CD4-positive, alpha-beta T cell treated with Interleukin-2 at 100 ng/mL for 4 hours (primary cell): Measurements from ENCODE around the gene RPS6KL1.
"Not testable (repeated sequence)": the region's sequence is repeated elsewhere in the genome, so short reads cannot be mapped to it uniquely, and the experiment has no call there.

Source experiments
- DNase-seq: peaks from one replicate; pipeline ENCODE4 v3.0.0-alpha.2; 2020; ENCODE audit warnings: low spot score

RPS6KL1 gene

GRCh38 chr14:74936151-74936550 is 13.1 kb upstream of the RPS6KL1 start:
- no peak for DNase-seq

GRCh38 chr14:74935360-74935680 is 12.3 kb upstream of the RPS6KL1 start:
- DNase-seq: no peak

GRCh38 chr14:74934476-74935359 is 11.7 kb upstream of the RPS6KL1 start:
- no peak for DNase-seq

- DNase-seq: no peak
Observed at GRCh38 chr14:74934041-74934440, 11.0 kb upstream of the RPS6KL1 start.

- DNase-seq: not testable (repeated sequence)
Observed at GRCh38 chr14:74932936-74933335, 9.9 kb upstream of the RPS6KL1 start.

GRCh38 chr14:74932401-74932901 is 9.4 kb upstream of the RPS6KL1 start:
- no peak for DNase-seq

GRCh38 chr14:74931744-74932143 is 8.7 kb upstream of the RPS6KL1 start:
- not testable (repeated sequence) for DNase-seq

DNA sequence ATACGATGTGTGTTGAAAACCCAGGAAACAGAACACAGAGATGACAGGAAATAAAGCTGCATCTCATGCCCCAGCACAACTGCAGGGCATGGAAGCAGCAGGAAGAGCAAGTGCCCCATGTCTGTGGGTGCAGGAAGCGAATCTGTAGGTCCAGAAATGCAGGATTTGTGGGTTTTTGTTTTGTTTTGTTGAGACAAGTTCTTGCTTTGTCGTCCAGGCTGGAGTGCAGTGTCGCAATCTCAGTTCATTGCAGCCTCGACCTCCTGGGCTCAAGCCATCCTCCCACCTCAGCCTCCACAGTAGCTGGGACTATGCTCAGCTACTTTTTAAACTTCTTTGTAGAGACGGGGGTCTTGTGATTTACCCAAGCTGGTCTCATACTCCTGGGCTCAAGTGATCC is 6.2 kb upstream of the RPS6KL1 start:
- DNase-seq: no peak

GRCh38 chr14:74927225-74927624 is 4.2 kb upstream of the RPS6KL1 start:
- DNase-seq: no peak

DNA sequence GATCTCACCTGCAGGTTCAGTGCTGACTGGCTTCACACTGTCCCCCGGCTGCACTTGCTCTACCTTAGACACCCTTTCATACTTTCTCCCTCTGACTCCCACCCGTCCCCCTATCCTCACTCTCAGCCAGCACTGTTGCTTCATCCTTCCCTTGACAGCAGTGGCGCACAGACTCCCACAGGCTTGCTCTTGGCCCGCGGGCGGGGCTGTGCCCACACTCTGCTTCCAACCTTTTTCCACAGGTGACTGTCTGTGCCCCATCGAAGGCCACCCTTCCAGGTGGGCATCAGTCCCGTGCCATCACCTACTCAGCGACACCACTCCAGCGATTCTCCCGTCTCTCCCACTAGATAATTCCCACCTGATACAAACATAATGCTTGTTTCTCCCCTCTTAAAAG is 1.0 kb upstream of the RPS6KL1 start:
- no peak for DNase-seq

DNA sequence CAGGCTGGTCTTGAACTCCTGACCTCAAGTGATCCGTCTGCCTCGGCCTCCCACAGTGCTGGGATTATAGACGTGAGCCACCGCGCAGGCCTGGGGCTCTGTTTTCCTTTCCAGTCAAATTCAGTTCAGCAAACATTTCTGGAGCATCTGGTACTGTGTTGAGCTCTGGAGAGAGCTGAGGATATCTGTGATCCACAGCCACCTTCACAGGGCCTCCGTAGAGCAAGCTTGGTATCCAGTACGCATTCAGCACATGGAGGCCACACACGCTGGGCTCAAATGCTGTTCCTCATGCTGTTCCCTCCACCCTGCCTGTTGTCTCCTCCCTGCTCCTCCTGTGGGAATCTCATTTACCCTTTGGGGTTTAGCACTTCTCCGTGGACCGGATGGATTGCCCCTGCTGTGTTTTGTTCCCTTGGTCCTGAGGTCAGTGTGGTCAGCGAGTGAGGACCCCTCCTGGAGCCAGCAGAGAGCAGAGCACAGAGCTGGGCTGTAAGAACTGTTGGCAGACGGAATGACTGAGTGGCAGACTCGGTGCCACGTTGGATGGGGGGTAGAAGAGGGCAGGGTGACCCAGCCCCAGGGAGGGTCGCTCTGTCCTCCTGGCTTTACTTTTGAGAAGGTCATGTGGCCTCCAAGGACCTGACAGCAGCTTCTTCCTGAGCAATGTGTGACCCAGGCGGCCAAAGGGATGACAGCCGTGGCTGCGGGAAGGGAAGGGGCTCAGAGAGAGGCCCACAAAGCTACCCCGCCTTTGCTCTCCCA is 891 bp downstream of the RPS6KL1 start:
- DNase-seq: no peak

DNA sequence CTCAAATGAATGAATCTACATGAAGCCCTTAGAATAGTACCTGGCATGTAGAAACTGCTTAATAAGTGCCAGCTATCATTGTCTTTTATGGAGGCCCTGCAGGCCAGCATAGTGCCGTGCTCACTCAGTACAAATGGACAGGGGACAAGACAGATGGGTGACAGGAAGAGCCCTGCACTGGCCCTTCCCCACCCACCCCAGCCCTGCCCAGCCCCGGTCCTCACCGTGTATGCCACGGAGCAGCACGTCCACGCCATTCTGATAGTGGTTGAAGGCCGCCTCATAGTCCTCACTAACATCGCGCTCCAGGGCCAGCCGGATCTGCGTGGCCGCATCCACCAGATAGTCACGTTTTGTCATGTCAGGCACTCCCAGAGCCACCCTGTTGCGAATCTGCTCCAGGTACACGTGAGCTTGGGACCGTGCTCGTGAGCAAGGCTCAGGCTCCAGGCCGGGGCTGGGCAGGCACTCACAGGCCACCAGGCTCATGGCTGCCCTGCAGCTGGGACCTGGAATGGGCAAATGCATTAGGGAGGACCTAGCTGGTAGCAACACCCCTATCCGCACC is 1.9 kb downstream of the RPS6KL1 start:
- DNase-seq: no peak

DNA sequence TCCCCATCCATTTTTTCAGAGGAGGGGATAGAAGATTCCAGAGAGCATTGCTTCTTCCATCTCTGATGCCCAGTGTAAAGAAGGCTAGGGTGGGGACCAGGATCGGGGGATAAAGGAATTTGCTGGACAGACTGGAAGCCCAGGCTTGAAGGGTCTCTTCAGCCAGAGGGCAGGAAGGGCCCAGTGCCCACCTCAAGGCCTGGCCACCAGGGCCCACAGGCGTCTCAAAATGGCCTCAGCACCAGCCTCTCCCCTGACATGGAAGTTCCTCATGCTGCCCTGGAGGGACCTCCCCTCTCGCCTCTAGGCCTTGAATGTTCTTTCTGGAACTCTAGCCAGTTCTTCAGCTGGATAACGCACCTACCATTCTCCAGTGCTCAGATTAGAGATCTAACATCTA is 2.8 kb downstream of the RPS6KL1 start:
- no peak for DNase-seq

DNA sequence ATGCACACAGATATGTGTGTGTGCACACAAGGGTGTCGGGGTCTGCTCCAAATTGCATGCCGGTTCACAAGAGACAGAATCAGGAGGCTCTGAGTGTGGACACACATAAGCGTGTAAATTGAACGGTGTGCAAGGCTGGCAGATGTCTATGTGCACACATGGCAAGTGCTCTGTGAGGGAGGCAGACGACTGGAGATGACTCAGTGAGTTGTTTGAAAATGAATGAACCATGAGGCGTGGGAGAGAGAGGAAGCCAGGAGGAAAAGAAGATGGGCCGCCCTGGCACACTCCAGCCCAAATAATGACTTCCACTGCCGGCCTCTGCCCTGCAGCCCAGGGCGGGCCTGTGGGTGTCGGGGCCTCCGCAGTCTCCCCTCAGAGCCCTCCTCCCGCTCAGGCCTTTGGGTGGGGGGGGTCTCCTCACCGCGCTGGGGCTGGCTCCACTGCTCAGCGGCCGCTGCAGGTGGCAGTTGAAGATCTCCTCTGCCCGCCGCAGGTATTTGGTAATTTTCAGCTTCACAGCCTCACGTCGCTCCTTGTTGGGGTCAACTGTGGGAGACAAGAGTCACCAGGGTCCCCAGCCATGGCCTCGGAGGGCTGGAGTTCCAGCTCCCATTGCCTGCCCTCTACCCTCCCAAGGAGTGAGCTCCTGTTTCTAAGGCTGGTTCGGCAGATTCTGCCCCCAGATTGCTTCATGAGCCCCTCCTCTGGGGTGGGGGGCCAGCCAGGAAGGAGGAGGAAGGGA is 3.5 kb downstream of the RPS6KL1 start:
- DNase-seq: no peak

- DNase-seq: no peak
Observed at GRCh38 chr14:74918380-74918779, 4.7 kb downstream of the RPS6KL1 start.

DNA sequence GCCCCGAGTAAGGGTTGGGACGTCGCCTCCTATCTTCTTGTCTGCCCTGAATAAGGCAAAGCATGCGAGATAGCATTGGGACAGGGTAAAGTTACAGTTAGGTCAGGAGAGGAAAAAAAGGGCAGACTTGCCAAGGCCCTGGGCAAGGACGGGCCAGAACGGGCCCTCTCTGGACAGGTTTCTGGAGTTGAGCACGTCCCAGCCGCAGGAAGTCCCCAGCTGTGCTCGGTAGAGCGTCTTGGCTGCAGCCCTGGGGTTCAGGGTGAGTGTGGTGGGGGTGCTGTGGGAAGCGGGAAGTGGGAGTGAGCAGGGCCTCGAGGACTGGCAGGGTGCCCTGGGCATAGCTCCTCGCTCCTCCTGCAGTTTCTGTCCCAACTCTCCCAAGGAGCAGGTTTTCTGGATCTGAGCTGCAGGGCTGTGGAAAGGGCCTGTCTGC is 5.4 kb downstream of the RPS6KL1 start:
- DNase-seq: no peak

- DNase-seq: no peak
Observed at GRCh38 chr14:74917178-74917543, 5.9 kb downstream of the RPS6KL1 start.

GRCh38 chr14:74915826-74916225 is 7.2 kb downstream of the RPS6KL1 start:
- no peak for DNase-seq

DNA sequence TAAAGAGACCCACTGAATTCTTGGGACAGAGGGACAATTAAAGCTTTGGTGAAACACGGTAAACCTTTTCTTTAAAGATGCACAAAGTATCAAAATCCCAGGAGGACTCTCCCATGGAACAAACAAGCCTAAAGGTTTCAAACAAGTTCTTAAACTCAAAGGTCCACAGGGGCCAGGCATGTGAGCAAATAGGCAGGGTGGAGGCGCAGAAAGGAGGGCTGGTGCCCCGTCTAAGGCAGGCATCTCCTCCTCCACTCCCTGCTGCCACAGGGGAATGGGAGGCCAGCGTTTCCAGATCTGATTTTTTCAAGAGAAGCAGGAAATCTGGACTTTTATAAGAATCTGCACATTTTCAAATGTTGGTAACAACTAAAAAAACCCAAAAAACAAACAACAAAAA is 7.6 kb downstream of the RPS6KL1 start:
- DNase-seq: no peak

DNA sequence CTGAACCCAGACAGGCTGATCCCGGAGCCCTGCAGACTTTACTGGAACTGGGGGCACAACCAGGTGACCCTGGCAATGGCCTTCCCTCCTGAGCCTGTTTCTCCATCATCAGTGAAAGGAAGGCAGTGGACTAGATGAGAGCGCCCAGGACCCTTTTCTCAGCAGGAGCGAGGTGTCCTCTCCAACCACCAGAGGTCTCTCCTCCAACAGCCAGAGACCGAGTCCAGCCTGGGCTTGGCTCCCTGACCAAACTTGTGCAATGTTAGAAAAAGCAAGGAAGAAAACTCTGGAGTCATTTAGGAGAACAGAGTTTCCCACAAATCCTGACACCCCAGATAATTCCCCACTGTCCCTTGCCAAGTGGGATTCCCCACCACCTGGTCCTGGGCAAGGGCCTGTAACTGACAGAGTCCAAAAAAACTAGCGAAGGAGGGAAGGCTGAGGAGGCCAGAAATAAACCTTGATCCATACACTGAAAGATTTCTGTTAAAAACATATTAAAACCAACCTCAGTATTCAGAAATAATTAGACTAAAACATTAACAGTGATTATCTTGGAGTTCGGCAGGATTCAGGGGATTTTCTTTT is 9.0 kb downstream of the RPS6KL1 start:
- DNase-seq: peak; percentile 17

GRCh38 chr14:74913393-74913910 is 9.6 kb downstream of the RPS6KL1 start:
- DNase-seq: no peak

DNA sequence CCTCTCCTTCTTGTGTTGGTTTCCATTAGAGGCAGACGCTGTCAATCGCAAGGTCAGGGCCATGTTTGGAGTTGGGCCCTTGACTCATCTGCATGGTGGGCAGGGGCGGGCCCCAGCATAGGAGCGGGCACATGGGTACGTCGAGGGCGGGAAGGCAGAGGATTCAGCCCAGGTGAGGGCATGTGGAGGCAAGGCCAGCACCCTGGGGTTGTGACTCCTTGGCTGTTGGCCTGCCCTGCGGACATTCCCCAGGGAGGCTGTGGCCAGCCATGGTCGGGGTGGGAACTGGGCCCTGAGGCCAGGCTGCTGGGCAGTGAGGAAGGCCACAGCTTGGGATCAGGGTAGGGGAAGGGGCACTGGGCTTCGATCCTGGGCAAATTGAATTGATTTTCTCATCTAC is 10.3 kb downstream of the RPS6KL1 start:
- no peak for DNase-seq
